Naive B cell (primary cell): ENCODE measurements around the gene EIF4G3. TPM values are rescaled to one million over a fixed set of nuclear protein-coding genes. Genes with fewer than 3 reads are reported as not detected.
"Not testable (repeated sequence)": the region's sequence is repeated elsewhere in the genome, so short reads cannot be mapped to it uniquely, and the experiment has no call there.

Experiments
- ATAC-seq, 2 donors: fragments of 150-1000 bp; cut with Tn5 transposase; 2 replicates each; pipeline ENCODE4 v1.10.0; 2021; ENCODE audit warnings: low read depth in 2 of 2, mild to moderate bottlenecking in 2 of 2, moderate library complexity in 2 of 2
- DNase-seq: peaks from one replicate; pipeline ENCODE4 v3.0.0; 2022
- H3K27ac Mint-ChIP-seq, 6 donors: one replicate each; pipeline ENCODE4 v1.8.0; 2020 to 2022; ENCODE audit warnings: mild to moderate bottlenecking in 6 of 6, mixed read lengths in 6 of 6, moderate library complexity in 5 of 6, inconsistent platforms in 2 of 6
- H3K27me3 Mint-ChIP-seq, 3 donors: one replicate each; pipeline ENCODE4 v1.8.0; 2021 to 2022; ENCODE audit warnings: mixed read lengths in 3 of 3, mild to moderate bottlenecking in 1 of 3
- H3K36me3 Mint-ChIP-seq, 2 donors: one replicate each; pipeline ENCODE4 v1.8.0; 2020 to 2022; ENCODE audit warnings: mixed read lengths in 2 of 2, inconsistent platforms in 1 of 2, mild to moderate bottlenecking in 1 of 2
- H3K4me1 Mint-ChIP-seq, 3 donors: one replicate each; pipeline ENCODE4 v1.8.0; 2020 to 2022; ENCODE audit warnings: mixed read lengths in 3 of 3, inconsistent platforms in 1 of 3, mild to moderate bottlenecking in 1 of 3, moderate library complexity in 1 of 3
- H3K4me3 Mint-ChIP-seq, 8 donors: one replicate each; pipeline ENCODE4 v1.8.0; 2020 to 2022; ENCODE audit warnings: mild to moderate bottlenecking in 8 of 8, mixed read lengths in 8 of 8, moderate library complexity in 8 of 8, inconsistent platforms in 2 of 8
- H3K9me3 Mint-ChIP-seq, 7 donors: one replicate each; pipeline ENCODE4 v1.8.0; 2020 to 2022; ENCODE audit warnings: mixed read lengths in 7 of 7, mild to moderate bottlenecking in 5 of 7, inconsistent platforms in 2 of 7, moderate library complexity in 1 of 7
- polyA plus RNA-seq, 6 donors: library from polyadenylated mRNA; unstranded; fragments of 300-500 nt; fragmentation: Illumina TruSeq; gene quantifications; one replicate each; pipeline ENCODE4 v1.2.3, GENCODE V29; 2021; ENCODE audit warnings: low read depth in 6 of 6

Gene EIF4G3
- polyA plus RNA-seq, 6 donors from 2014 or later: 12.2 to 29.2 (median 16.0) TPM

DNA sequence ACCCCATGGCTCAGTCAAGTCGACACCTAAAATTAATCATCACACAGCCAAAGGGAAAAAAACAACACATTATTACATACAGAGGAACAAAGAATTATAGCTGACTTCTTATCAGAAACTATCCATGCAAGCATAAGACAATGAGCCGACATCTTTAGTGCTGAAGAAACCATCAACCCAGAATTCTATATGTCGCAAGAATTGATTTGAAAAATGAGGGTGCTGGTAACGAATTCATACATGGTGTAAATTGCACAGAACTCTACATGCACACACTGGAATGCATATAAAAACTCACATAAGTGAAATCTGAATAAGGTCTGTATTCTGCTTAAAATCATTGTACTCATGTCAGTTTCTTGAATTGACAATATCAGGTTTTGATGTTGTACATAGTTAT, 25.0 kb upstream of the EIF4G3 start:
- Mint-ChIP-seq H3K9me3 (no peaks in the 10 kb centered on the region), H3K4me1 (no peaks in the 10 kb centered on the region), H3K27ac (no peak overlapping the region), H3K27me3 (peaks cover under 1 to 12% (median 7%) of the 10 kb centered on the region in 3 donors), H3K4me3 (no peak overlapping the region), H3K36me3 (no peaks in the 10 kb centered on the region)
- ATAC-seq (no peak), DNase-seq (no peak)

DNA sequence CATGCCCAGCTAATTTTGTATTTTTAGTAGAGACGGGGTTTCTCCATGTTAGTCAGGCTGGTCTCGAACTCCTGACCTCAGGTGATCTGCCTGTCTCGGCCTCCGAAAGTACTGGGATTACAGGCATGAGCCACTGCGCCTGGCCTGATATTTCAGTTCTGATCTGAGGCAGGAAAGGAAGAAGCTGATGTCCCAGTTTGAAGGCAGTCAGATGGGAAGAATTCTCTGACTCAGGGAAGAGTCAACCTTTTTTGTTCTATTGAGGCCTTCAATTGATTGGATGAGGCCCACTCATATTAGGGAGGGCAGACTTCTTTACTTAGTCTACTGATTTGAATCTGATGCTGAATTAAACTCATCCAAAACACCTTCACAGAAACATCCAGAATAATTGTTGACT, 24.5 kb upstream of the EIF4G3 start:
- H3K9me3 Mint-ChIP-seq, H3K4me3 Mint-ChIP-seq, DNase-seq, H3K4me1 Mint-ChIP-seq, ATAC-seq, H3K27ac Mint-ChIP-seq, H3K36me3 Mint-ChIP-seq: not testable (repeated sequence)
- H3K27me3 Mint-ChIP-seq: peaks cover 4 to 16% (median 7%) of the 10 kb centered on the region in 3 donors

DNA sequence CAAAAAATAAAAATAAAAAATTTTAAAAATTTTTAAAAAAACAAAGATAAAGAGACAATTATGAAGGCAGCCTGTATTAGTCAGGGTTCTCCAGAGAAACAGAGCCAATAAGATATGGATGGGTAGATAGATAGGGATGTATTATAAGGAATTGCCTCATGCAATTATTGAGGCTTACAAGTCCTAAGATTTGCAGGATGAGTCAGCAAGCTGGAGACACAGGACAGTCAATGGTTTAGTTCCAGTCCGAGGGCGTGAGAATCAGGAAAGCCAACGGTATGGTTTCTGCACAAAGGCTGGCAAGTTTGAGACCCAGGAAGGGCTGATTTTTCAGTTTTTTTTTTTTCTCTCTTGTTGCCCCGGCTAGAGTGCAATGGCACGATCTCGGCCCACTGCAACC, 24.1 kb upstream of the EIF4G3 start:
- H3K36me3 Mint-ChIP-seq: no peaks in the 10 kb centered on the region
- ATAC-seq (no peak), DNase-seq (no peak)
- H3K27me3 Mint-ChIP-seq: peaks cover 4 to 18% (median 7%) of the 10 kb centered on the region in 3 donors
- no peak overlapping the region for H3K27ac Mint-ChIP-seq
- H3K4me3 Mint-ChIP-seq: no peak overlapping the region
- no peaks in the 10 kb centered on the region for H3K9me3 Mint-ChIP-seq
- no peaks in the 10 kb centered on the region for H3K4me1 Mint-ChIP-seq

DNA sequence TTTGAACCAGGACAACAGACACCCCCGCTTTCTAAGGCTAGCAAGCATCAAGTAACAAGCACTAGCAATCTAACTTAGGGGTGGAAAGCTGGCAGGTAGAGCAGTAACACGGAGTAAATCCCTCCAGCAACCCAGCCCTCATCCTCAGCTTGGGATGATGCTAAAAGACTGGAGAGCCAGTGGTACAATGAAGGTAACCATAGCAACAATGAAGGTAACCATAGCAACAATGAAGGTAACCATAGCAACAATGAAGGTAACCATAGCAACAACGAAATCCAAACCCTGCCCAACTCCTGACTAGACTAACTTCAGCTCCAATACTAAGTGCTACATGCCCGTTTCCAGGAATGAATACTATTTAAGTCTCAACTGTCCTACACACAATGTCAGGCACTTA, 22.2 kb upstream of the EIF4G3 start:
- Mint-ChIP-seq H3K4me1 (peaks cover 0 to 6% (median 6%) of the 10 kb centered on the region in 3 donors), H3K9me3 (no peaks in the 10 kb centered on the region), H3K27ac (peak overlapping the region in 2 of 6 donors; percentile 31 to 61), H3K4me3 (no peak overlapping the region), H3K27me3 (peaks cover 4 to 18% (median 7%) of the 10 kb centered on the region in 3 donors), H3K36me3 (no peaks in the 10 kb centered on the region)
- DNase-seq (no peak), ATAC-seq (no peak)

DNA sequence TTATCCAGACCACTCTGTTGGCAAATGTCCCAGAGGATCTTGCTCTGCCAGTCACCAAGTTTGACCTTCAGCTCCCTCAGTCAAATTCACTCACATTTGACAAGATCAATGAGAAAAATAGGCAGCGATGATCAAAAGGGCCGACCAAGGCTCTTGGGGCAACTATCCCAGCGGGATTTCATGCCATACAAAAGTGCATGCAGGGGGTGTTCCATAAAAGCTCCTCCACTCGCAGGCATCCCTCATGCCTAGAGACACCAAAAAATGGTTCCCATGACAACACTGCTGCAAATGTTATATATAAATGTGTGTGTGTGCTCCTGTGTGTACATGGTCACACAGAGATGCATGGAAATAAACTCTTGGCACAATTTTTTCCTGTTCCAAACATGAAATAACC, 16.2 kb upstream of the EIF4G3 start:
- Mint-ChIP-seq H3K4me1 (peaks cover 0 to 6% (median 6%) of the 10 kb centered on the region in 3 donors), H3K36me3 (no peaks in the 10 kb centered on the region), H3K27ac (no peak overlapping the region), H3K9me3 (no peaks in the 10 kb centered on the region), H3K4me3 (no peak overlapping the region), H3K27me3 (peaks cover 4 to 21% (median 11%) of the 10 kb centered on the region in 3 donors)
- DNase-seq (no peak), ATAC-seq (no peak)

DNA sequence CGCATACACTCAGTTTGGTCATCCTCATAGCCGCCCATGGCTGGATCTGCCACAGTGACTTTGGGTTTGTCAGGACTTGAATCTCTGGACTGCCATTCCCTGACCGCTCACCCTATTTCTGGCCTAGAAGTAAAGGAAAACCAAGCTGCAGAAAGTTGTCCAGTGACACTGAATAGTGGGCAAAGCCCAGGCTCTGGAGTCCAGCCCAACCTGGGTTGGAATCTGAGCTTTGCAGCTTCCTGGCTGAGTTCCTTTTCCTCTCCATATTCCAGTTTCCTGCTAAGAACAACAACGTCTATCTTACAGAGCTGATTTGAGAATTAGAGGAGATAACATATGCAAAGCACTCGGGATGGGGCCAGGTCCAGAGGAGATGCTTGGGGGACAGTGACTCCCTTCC, 15.6 kb upstream of the EIF4G3 start:
- Mint-ChIP-seq H3K4me3 (no peak overlapping the region), H3K4me1 (peaks cover 0 to 6% (median 6%) of the 10 kb centered on the region in 3 donors), H3K27ac (no peak overlapping the region), H3K36me3 (no peaks in the 10 kb centered on the region), H3K27me3 (peaks cover 4 to 21% (median 11%) of the 10 kb centered on the region in 3 donors), H3K9me3 (no peaks in the 10 kb centered on the region)
- DNase-seq (no peak), ATAC-seq (no peak)

DNA sequence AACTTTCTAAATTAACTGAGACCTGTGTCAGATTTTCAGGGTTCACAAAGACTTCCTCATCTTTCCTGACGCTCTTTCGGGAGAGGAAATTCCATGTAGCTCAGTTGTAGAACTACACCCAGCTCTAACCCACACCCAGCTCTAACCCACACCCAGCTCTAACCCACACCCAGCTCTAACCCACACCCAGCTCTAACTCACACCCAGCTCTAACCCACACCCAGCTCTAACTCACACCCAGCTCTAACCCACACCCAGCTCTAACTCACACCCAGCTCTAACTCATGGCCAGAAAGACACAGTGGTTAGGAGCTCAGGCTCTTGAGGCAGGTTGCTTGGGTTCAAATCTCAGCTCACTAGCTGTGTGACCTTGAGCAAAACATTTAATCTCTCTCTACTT, 14.1 kb upstream of the EIF4G3 start:
- peaks cover 0 to 12% (median 11%) of the 10 kb centered on the region in 3 donors for H3K27me3 Mint-ChIP-seq
- not testable (repeated sequence) for H3K4me3 Mint-ChIP-seq, ATAC-seq, H3K4me1 Mint-ChIP-seq, H3K9me3 Mint-ChIP-seq, H3K36me3 Mint-ChIP-seq, DNase-seq
- H3K27ac Mint-ChIP-seq: peak overlapping the region in 1 of 6 donors; percentile 68

DNA sequence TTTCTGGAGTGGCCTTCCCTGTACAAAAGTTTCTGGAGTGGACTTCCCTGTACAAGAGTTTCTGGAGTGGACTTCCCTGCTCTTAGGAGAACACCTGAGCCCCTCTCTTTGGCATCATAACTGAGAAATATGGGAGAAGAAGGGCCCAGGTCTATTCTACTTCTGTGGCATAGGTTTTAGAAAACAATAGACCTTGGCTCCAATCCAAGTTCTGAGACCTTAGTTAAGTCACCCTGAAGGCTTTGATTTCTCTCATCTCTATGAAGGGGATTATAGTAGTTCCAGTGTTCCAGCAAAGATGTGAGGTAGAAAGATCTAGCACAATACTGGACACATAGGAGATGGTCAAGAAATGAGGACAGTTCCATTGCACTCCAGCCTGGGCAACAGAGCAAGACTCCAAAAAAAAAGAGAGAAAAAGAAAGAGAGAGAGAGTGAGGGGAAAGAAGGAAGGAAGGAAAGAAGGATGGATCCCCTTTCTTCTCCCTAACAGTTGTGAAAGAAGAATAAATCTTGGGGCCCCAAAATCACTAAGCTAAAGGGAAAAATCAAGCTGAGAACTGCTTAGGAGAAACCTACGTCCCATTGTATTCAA, 13.3 kb upstream of the EIF4G3 start:
- DNase-seq (no peak), ATAC-seq (no peak)
- Mint-ChIP-seq H3K36me3 (no peaks in the 10 kb centered on the region), H3K27me3 (peaks cover 0 to 12% (median 11%) of the 10 kb centered on the region in 3 donors), H3K4me3 (no peak overlapping the region), H3K9me3 (no peaks in the 10 kb centered on the region), H3K27ac (peak overlapping the region in 3 of 6 donors; percentile 3 to 18 (median 9)), H3K4me1 (peaks cover 2 to 6% (median 4%) of the 10 kb centered on the region in 3 donors)

DNA sequence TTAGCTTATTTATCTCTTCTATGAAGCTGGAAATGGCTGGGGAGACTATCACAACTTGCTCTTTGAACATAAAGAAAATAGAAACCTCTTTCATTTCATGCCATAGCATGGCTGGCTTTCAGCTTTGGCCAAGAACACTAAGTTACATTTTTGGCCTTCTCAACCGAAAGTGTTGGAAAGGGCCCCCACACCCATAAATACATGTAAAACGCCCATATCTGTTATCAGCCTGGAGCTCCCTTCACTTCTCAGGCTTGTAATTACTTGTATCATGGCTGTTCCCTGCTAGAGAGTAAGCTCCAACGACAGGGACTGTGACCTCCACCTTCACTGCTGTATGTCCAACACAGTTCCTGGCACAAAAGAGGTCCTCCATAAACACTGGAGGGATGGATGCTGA, 12.7 kb upstream of the EIF4G3 start:
- Mint-ChIP-seq H3K27ac (peak overlapping the region in 2 of 6 donors; percentile 9 to 77), H3K9me3 (no peaks in the 10 kb centered on the region), H3K36me3 (no peaks in the 10 kb centered on the region), H3K27me3 (peaks cover 0 to 12% (median 11%) of the 10 kb centered on the region in 3 donors), H3K4me3 (no peak overlapping the region), H3K4me1 (peaks cover 4 to 11% (median 7%) of the 10 kb centered on the region in 3 donors)
- DNase-seq (no peak), ATAC-seq (no peak)

DNA sequence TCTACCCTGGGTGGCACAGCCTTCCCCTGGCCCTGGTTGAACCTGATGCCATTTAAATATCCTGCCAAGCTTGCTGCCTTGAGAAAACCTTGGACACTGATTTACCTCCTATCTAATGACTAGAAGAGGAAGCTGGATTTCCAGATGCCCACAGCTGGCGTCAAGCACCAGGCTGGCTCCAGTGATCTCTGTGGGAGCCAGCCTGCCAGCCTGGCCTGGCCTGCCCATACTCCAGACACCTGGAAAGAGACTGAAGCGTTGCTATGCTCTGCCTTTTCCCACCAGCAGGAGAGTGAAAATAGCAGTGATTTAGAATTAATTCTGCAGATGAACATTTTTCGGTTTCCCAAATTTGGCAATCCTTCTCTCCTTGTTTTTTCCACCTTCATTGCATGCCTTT, 11.5 kb upstream of the EIF4G3 start:
- peaks cover 0 to 9% (median 8%) of the 10 kb centered on the region in 3 donors for H3K27me3 Mint-ChIP-seq

DNA sequence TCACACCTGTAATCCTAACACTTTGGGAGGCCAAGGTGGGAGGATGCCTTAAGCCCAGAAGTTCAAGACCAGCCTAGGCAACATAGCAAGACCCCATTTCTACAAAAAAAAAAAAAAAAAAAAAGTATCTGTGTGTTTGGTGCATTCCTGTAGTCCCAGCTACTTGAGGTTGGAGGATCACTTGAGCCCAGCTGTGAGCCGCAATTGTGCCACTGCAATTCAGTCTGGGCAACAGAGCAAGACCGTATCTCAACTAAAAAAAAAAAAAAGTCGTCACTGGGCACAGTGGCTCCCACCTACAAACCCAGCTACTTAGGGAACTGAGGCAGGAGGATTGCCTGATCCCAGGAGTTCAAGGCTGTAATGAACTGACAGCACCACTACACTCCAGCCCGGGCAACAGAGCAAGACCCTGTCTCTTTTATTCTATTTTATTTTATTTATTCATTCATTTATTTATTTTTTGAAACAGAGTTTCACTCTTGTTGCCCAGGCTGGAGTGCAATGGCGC, 8.6 kb upstream of the EIF4G3 start:
- H3K9me3 Mint-ChIP-seq: no peaks in the 10 kb centered on the region
- H3K36me3 Mint-ChIP-seq: no peaks in the 10 kb centered on the region
- peaks cover 18 to 31% (median 25%) of the 10 kb centered on the region in 3 donors for H3K4me1 Mint-ChIP-seq
- peak overlapping the region in 1 of 6 donors; percentile 54 for H3K27ac Mint-ChIP-seq
- H3K4me3 Mint-ChIP-seq: peak overlapping the region in 1 of 8 donors; percentile 85
- no peak for ATAC-seq
- H3K27me3 Mint-ChIP-seq: no peaks in the 10 kb centered on the region
- DNase-seq: no peak

More for the DNA sequence above, 11.5 kb upstream of the EIF4G3 start:
- ATAC-seq (no peak), DNase-seq (no peak)
- Mint-ChIP-seq H3K4me1 (peaks cover 14 to 20% (median 16%) of the 10 kb centered on the region in 3 donors), H3K9me3 (no peaks in the 10 kb centered on the region), H3K4me3 (no peak overlapping the region), H3K27ac (no peak overlapping the region), H3K36me3 (no peaks in the 10 kb centered on the region)

DNA sequence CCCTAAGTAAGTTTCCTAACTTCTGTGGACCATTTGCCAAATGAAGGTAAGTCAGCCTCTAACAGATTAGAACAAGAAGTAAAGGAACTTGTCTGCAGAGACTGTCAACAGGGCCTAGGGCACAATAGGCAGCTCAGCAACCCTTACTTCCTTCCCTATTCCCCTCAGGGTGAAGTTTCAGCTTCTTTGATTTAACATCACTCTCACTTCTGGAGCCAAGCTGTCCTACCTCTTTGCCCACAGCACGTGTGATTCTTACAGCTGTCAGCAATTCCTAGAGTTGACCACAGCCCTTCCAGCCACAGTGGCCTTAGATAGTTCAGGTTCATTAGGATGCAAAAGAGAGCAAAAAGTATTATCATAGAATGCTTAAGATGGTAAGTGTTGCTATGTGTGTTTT, 7.6 kb upstream of the EIF4G3 start:
- H3K4me3 Mint-ChIP-seq: peak overlapping the region in 7 of 8 donors; percentile 27 to 85 (median 69)
- DNase-seq (peak; percentile 60), ATAC-seq (peak; percentile 99)
- H3K4me1 Mint-ChIP-seq: peaks cover 18 to 31% (median 25%) of the 10 kb centered on the region in 3 donors
- H3K36me3 Mint-ChIP-seq: no peaks in the 10 kb centered on the region
- no peaks in the 10 kb centered on the region for H3K27me3 Mint-ChIP-seq
- no peaks in the 10 kb centered on the region for H3K9me3 Mint-ChIP-seq
- peak overlapping the region; percentile 1 to 88 (median 63) for H3K27ac Mint-ChIP-seq

DNA sequence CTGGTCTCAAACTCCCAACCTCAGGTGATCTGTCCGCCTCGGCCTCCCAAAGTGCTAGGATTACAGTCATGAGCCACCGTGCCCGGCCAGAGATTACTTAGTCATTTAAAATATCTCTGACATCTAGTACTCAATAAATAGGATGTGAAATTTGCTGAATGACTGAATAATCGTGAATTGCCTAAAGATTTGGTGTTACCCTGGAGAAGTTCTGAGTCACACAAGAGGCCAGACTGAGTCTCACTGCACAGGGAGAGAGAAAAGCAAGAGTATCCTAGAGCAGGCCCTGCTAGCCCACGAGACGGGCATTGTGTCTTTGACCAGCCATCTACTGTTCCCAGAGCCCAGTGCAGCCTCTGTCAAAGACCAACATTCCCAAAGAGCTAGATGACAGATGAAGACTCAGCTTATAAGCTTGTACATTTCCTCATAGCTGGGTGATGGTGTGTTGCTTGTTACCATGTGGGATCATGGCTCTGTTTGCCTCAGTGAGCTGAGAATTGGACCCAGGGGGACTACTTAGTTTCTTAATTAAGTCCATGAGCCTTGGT, 5.6 kb upstream of the EIF4G3 start:
- Mint-ChIP-seq H3K9me3 (no peaks in the 10 kb centered on the region), H3K4me3 (peak overlapping the region in 1 of 8 donors; percentile 55), H3K36me3 (no peaks in the 10 kb centered on the region), H3K27ac (peak overlapping the region in 4 of 6 donors; percentile 57 to 89 (median 73)), H3K27me3 (no peaks in the 10 kb centered on the region), H3K4me1 (peaks cover 18 to 34% (median 25%) of the 10 kb centered on the region in 3 donors)
- ATAC-seq (no peak), DNase-seq (no peak)

DNA sequence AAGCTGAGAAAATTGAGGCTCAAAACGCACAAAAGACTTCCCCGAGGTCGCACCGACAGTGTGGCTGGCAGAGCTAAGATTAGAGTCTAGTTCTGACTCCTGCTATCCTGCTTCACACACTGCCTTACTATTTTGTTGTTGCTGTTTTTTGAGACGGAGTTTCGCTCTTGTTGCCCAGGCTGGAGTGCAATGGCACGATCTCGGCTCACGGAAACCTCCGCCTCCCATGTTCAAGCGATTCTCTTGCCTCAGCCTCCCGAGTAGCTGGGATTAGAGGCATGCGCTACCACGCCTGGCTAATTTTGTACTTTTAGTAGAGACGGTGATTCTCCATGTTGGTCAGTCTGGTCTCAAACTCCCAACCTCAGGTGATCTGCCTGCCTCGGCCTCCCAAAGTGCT, 1.6 kb upstream of the EIF4G3 start:
- Mint-ChIP-seq H3K4me3 (peak overlapping the region in 5 of 8 donors; percentile 26 to 97 (median 51)), H3K27ac (peak overlapping the region in 1 of 6 donors; percentile 78), H3K4me1 (peaks cover 24 to 36% (median 28%) of the 10 kb centered on the region in 3 donors)
- DNase-seq, ATAC-seq, H3K36me3 Mint-ChIP-seq, H3K9me3 Mint-ChIP-seq, H3K27me3 Mint-ChIP-seq: not testable (repeated sequence)
